HUES6 (cell line): Measurements from ENCODE around the gene KCTD1.
A peak's percentile ranks its signal among the peaks of the same experiment; 100 is the strongest.

Experiments
- H3K27ac ChIP-seq: 2 replicates; pipeline ENCODE4 v1.7.0; 2013; ENCODE audit warnings: low read depth, mild to moderate bottlenecking, low read length, inconsistent platforms
- H3K27me3 ChIP-seq: 2 replicates; pipeline ENCODE4 v1.6.1; 2013; ENCODE audit warnings: low read length; ENCODE audit not compliant: control insufficient read depth, insufficient read depth
- H3K36me3 ChIP-seq: 2 replicates; pipeline ENCODE4 v1.6.1; 2013; ENCODE audit warnings: low read length; ENCODE audit not compliant: control insufficient read depth, insufficient read depth
- H3K4me1 ChIP-seq: 2 replicates; pipeline ENCODE4 v1.6.1; 2013; ENCODE audit warnings: low read length; ENCODE audit not compliant: control insufficient read depth, insufficient read depth
- H3K4me3 ChIP-seq: 2 replicates; pipeline ENCODE4 v1.5.1; 2013; ENCODE audit warnings: low read depth, low read length
- H3K9ac ChIP-seq: one replicate; pipeline ENCODE4 v1.6.1; 2013; ENCODE audit warnings: mild to moderate bottlenecking, low read length
- H3K9me3 ChIP-seq: 2 replicates; pipeline ENCODE4 v1.6.1; 2013; ENCODE audit warnings: low read depth, low read length; ENCODE audit not compliant: control insufficient read depth, insufficient read depth

Gene KCTD1

GRCh38 chr18:26548415-26549262, at the start of gene KCTD1:
Gene KCTD1 (minus strand): TSS chr18:26548553. CDS start chr18:26548536, 17 bp downstream.
- Histone ChIP-seq H3K4me1 (peaks cover 36% of the 10 kb centered on the region), H3K4me3 (peak within 1 kb of the TSS; percentile 87), H3K27me3 (peaks cover 74% of the 10 kb centered on the region), H3K36me3 (no peaks in the 10 kb centered on the region), H3K9ac (peak within 1 kb of the TSS; percentile 72), H3K9me3 (no peaks in the 10 kb centered on the region), H3K27ac (no peak within 1 kb of the TSS)

- no peak overlapping the region for H3K27ac ChIP-seq
- no peak overlapping the region for H3K9ac ChIP-seq
These were observed 45.3 kb upstream of the KCTD1 start for GRCh38 chr18:26593365-26594320.

GRCh38 chr18:26584745-26585144, 36.4 kb upstream of the KCTD1 start:
- Histone ChIP-seq H3K9ac (no peak overlapping the region), H3K36me3 (no peaks in the 10 kb centered on the region), H3K4me1 (no peaks in the 10 kb centered on the region)

More at GRCh38 chr18:26593365-26594320, 45.3 kb upstream of the KCTD1 start:
- Histone ChIP-seq H3K27me3 (peaks cover 9% of the 10 kb centered on the region; the same call in 1 of the 2 replicates), H3K9me3 (no peaks in the 10 kb centered on the region), H3K4me1 (no peaks in the 10 kb centered on the region), H3K4me3 (no peak overlapping the region), H3K36me3 (no peaks in the 10 kb centered on the region)

GRCh38 chr18:26579941-26580618, 31.7 kb upstream of the KCTD1 start:
- H3K36me3 ChIP-seq = no peaks in the 10 kb centered on the region
- H3K4me1 ChIP-seq = peaks cover 11% of the 10 kb centered on the region
- peaks cover 17% of the 10 kb centered on the region for H3K27me3 ChIP-seq
- no peaks in the 10 kb centered on the region for H3K9me3 ChIP-seq
- H3K27ac ChIP-seq = no peak overlapping the region
- no peak overlapping the region for H3K9ac ChIP-seq
- no peak overlapping the region for H3K4me3 ChIP-seq

More at GRCh38 chr18:26584745-26585144, 36.4 kb upstream of the KCTD1 start:
- H3K27me3 ChIP-seq = no peaks in the 10 kb centered on the region
- no peaks in the 10 kb centered on the region for H3K9me3 ChIP-seq
- H3K4me3 ChIP-seq = no peak overlapping the region
- H3K27ac ChIP-seq = no peak overlapping the region

- H3K9ac ChIP-seq = peak overlapping the region; percentile 75
- H3K27me3 ChIP-seq = peaks cover 30% of the 10 kb centered on the region
- H3K4me1 ChIP-seq = peaks cover 15% of the 10 kb centered on the region
- no peak overlapping the region for H3K27ac ChIP-seq
- H3K9me3 ChIP-seq = no peaks in the 10 kb centered on the region
- no peaks in the 10 kb centered on the region for H3K36me3 ChIP-seq
- peak overlapping the region; percentile 58 for H3K4me3 ChIP-seq
These were observed 27.5 kb upstream of the KCTD1 start for GRCh38 chr18:26575865-26576217.

DNA sequence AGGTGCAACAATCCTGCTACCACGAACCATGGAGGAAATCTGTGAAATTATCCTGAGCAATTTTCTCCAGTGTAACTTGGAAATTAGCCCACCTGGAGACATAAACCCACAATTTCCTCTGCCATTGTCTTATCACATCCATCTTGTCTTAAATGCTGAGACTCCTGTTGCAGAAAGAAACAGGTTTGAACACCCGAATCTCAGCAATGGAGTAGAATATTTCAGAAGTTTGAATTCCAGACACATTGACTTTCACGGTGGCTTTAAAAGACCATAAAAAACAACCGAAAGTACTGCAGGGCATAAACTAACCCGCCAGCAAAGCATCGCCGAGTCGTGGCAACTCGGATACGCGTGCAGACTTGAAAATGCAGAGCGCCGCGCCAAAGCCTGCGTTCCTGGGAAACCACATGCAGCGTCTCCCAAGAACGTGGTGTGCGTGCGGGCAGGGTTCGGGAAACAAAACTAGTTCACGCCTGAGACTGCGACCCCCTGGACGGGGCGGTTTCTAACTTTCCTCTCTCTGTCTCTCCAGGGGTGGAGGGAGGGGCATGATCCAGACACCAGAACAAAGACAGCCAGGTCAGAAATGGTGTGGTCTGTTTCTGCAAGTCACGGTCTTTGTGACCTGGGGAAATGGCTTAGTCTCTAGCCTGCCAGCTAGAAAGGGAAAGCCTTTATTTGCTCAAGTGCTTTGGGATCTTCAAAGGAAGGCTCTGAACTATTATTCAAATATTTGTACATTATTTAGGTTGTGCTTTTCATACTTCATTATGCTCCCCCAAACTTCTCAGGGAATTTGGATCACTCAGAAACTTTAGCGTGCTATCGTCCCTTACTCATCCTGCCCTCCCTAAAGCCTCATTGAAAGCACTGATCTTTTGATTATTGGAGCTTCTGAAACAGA, 26.9 kb upstream of the KCTD1 start:
- Histone ChIP-seq H3K27me3 (peaks cover 30% of the 10 kb centered on the region), H3K9me3 (no peaks in the 10 kb centered on the region), H3K36me3 (no peaks in the 10 kb centered on the region), H3K4me1 (peaks cover 15% of the 10 kb centered on the region), H3K9ac (peak overlapping the region; percentile 75), H3K4me3 (peak overlapping the region; percentile 58), H3K27ac (peak overlapping the region; percentile 2; the same call in 1 of the 2 replicates)

GRCh38 chr18:26568926-26569665, 20.7 kb upstream of the KCTD1 start:
- H3K9me3 ChIP-seq = no peaks in the 10 kb centered on the region
- H3K4me3 ChIP-seq = no peak overlapping the region
- no peaks in the 10 kb centered on the region for H3K36me3 ChIP-seq
- peaks cover 15% of the 10 kb centered on the region for H3K4me1 ChIP-seq
- peaks cover 8% of the 10 kb centered on the region; the same call in 1 of the 2 replicates for H3K27me3 ChIP-seq
- no peak overlapping the region for H3K9ac ChIP-seq
- no peak overlapping the region for H3K27ac ChIP-seq

GRCh38 chr18:26568513-26568912, 20.2 kb upstream of the KCTD1 start:
- Histone ChIP-seq H3K27ac (no peak overlapping the region), H3K4me3 (no peak overlapping the region), H3K9me3 (no peaks in the 10 kb centered on the region), H3K4me1 (peaks cover 15% of the 10 kb centered on the region), H3K9ac (no peak overlapping the region), H3K27me3 (peaks cover 5% of the 10 kb centered on the region; the same call in 1 of the 2 replicates), H3K36me3 (no peaks in the 10 kb centered on the region)

DNA sequence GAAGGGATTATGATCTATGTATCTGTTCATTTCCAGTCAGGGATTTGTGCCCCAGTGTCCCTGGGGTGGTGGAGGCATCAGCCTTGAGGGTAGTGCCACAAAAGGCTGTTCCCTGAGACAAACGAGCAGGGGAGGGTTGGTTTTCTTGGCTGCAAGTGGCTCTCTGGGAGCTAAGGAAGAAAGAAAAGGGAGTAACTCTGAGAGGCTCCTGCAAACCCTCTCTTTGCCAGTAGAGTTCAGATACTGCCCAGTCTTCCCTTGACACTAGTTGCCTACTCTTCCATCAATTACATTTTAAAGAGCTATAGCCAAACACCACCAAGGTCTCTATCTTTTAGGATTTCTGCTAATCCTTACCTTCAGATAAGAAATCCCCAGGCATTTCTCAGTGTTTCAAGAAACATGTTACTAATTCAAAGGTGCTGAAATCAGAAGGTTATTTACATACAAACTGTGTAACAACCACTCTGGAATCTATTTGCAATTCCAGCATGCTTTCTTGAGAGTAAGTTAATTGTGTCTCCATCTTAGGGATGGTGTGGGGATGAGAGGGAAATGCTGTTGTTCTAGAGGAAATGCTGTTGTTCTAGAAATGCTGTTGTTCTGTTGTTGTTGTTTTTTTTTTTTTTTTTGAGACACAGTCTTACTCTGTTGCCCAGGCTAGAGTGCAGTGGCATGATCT, 18.7 kb upstream of the KCTD1 start:
- H3K4me3 ChIP-seq = no peak overlapping the region
- no peak overlapping the region for H3K9ac ChIP-seq
- no peaks in the 10 kb centered on the region for H3K36me3 ChIP-seq
- no peaks in the 10 kb centered on the region; the same call in 1 of the 2 replicates for H3K9me3 ChIP-seq
- H3K27ac ChIP-seq = no peak overlapping the region
- H3K27me3 ChIP-seq = peaks cover 5% of the 10 kb centered on the region; the same call in 1 of the 2 replicates
- peaks cover 15% of the 10 kb centered on the region for H3K4me1 ChIP-seq
